GM12865 (cell line): Measurements from ENCODE around the gene STON2.

Source experiments
- DNase-seq: peaks from one replicate; pipeline ENCODE4 v3.0.0; 2010; ENCODE audit warnings: low read depth
- H3K4me3 ChIP-seq: 2 replicates; pipeline ENCODE4 v1.5.1; 2011; ENCODE audit warnings: mild to moderate bottlenecking, low read depth, low read length, control low read depth
- TF ChIP-seq, protein P1 (sequence below): IDR thresholded peaks from 2 replicates; pipeline ENCODE4 v1.5.1; 2011; ENCODE audit warnings: low read length, control low read depth, low read depth, inconsistent platforms; ENCODE audit not compliant: insufficient read depth; ENCODE audit errors: missing control alignments

The STON2 gene

DNA sequence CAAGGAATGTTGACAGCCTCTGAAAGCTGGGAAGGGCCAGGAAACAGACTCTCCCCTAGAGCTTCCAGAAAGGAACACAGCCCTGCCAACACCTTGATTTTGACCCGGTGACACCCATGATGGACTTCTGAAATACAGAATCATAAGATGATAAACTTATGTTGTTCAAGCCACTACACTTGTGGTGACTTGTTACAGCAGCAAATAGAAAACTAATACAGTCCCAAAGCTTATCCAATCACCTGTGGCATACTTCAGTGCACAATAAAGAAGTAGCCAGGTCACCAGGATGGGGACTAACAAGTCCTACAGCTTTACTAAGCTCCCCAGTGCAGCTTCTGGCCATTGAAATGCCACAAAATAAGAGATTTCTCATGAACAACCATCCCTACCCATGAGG lies 5.4 kb downstream of the STON2 start:
- no peak overlapping the region for H3K4me3 ChIP-seq
- no peak for DNase-seq
- TF ChIP-seq, protein P1, sequence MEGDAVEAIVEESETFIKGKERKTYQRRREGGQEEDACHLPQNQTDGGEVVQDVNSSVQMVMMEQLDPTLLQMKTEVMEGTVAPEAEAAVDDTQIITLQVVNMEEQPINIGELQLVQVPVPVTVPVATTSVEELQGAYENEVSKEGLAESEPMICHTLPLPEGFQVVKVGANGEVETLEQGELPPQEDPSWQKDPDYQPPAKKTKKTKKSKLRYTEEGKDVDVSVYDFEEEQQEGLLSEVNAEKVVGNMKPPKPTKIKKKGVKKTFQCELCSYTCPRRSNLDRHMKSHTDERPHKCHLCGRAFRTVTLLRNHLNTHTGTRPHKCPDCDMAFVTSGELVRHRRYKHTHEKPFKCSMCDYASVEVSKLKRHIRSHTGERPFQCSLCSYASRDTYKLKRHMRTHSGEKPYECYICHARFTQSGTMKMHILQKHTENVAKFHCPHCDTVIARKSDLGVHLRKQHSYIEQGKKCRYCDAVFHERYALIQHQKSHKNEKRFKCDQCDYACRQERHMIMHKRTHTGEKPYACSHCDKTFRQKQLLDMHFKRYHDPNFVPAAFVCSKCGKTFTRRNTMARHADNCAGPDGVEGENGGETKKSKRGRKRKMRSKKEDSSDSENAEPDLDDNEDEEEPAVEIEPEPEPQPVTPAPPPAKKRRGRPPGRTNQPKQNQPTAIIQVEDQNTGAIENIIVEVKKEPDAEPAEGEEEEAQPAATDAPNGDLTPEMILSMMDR = no peak

DNA sequence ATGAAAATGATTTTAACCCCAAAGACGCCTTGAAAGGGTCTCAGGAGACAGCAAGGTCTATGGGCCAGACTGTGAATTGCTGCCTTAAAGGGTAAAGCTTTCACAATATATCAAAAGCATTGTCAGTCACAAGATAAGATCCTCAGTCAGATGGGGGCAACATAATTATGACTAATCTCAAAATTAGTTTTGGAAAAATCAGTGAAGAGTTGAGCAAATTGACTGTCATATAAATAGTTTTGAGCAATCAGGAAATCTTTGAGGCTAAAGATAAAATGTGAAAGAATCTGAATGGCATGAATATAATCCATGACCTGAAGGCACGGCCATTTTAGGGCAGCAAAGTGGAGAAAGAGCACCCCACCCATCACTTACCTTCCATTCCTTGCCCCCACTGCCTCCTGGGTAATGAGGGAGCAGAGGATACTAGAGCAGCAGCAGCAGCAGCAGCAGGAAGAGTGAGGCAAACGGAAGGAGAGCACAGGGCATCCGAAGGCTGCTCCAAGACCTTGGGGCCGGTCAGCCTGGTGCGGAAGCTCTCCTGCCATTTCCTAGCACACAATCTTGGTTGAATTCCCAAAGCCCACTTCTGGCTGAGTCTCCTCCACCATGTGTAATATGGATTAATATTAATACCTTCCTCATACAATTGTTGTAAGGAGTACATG lies 7.0 kb downstream of the STON2 start:
- no peak for DNase-seq
- TF ChIP-seq, protein P1 = no peak

DNA sequence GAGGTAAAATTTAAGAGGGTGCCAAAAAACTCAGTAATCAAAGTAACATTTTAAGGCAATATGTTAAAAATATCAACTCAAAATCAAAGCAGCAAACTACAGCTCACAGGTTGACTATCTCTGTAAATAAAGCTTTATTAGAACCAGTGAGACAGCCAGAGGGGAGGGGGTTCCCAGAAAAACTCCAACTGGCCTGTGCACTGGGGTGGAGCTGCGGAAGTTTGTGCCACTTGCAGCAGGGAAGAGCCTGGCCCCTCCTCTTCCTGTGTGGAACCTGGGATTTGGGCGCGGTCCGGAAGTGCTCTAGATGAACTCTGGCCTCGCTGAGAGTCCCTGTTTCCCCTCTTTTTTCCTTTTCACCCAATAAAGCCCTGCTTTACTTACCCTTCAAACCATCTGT lies 8.1 kb downstream of the STON2 start:
- TF ChIP-seq, protein P1 = no peak
- no peak for DNase-seq
- no peak overlapping the region for H3K4me3 ChIP-seq

More for the DNA sequence above, 7.0 kb downstream of the STON2 start:
- H3K4me3 ChIP-seq = no peak overlapping the region

DNA sequence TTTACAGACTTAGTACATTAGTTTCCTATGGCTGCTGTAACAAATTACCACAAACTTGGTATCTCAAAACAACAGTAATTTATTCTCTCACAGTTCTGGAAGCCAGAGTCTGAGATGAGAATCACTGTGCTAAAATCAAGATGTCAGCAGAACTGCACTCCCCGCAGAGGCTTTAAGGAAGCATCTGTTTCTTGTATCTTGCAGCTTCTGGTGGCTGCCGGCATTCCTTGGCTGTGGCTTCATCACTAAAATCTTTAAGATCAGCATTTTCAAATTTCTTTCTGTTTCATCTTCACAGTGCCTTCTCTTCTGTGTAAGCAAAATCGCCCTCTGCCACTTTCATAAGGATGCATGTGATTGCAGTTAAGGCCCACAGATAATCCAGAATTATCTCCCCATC lies 9.4 kb downstream of the STON2 start:
- DNase-seq = no peak
- TF ChIP-seq, protein P1 = no peak
- no peak overlapping the region for H3K4me3 ChIP-seq

DNA sequence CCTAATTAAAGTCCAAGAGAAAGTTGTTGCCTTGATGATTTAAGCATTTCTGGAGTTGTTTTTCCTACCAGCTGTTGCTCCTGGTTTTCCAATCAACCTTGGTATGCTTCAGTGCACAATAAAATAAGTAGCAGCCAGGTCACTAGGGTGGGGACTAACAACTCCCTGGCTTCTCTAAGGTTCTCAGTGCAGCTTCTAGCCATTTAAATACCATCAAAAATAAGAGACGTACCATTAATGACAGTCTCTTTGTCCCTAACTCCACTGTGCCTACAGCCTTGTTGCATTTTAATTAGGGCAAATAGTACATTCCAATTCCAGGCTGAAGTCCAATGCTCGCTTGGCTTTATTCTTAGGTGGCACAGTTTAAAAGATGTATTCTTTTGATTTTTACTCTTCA lies 11.8 kb downstream of the STON2 start:
- H3K4me3 ChIP-seq = no peak overlapping the region
- DNase-seq = no peak
- TF ChIP-seq, protein P1 = no peak

DNA sequence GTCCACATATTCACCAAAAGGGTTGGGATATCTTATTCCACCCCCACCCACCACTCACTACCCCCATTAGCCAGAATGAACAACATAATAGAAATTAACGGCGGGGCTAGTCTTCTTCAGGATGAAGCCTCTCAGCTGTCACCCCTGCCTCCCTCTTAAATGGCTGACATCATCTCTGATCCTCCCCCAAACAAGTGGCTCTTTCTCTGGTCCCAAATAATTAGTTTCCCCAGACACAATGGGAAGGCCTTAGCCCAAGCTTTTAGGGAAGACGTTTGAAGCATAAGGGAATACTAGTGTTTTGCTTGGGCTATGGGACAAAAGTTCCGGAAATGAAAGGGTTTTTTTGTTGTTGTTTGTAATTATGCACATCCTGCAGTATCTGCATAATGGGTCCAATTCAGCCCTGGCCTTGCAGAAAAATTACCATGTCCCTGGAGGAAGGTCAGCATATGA lies 13.8 kb downstream of the STON2 start:
- H3K4me3 ChIP-seq = no peak overlapping the region
- DNase-seq = no peak
- TF ChIP-seq, protein P1 = no peak

DNA sequence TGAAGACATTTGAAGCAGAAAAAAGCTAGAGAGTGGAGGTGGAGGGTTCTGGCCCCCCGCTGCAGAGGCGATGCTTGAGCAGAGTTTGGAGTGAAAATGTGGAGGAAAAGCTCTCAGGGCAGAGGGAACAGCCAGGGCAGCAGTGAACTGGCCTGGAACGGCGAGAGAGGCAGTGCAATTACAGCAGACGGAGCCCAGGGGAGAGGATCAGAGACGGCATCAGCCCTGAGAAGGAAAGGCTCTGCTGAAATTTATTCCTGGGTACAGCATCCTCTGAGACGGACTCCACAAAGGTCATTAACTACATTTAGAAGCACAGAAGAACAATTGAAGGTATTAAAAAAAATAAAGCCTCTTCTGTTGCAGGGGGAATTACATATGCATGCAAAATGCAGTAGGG lies 14.2 kb downstream of the STON2 start:
- TF ChIP-seq, protein P1 = no peak
- DNase-seq = no peak
- H3K4me3 ChIP-seq = no peak overlapping the region
